ENCODE data around the gene AUTS2.

AUTS2 gene

DNA sequence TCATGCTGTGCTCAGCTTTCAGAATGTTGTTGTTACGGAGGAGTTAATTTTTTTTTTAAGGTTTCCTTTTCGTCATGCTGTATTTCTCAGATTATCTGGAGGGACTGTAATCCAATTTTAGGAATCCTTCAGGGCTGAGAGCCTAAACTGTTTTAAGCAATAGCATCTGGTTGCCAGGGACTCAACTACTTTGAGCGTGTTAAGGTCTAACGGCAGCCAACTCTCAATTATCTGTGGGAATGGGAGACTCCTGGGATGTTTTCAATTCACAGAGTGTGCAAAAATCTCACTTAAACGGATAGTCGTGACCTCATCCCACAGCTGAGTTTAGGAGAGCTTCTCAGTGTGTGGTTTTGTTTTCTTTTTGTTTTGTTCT is 291.7 kb downstream of the AUTS2 start:
- no peak overlapping the region for H3K9ac ChIP-seq (ENCODE audit: low read depth in 1 of 2, low read length in 2 of 2)
- no peaks in the 10 kb centered on the region for H3K36me3 ChIP-seq (ENCODE audit: control insufficient read depth in 2 of 2, insufficient read depth in 2 of 2, low read length in 2 of 2)
- H3K4me3 ChIP-seq (ENCODE audit: low read length in 2 of 2) = no peak overlapping the region
- H3K27me3 ChIP-seq (ENCODE audit: control insufficient read depth in 2 of 2, insufficient read depth in 2 of 2, low read length in 2 of 2) = no peaks in the 10 kb centered on the region
- no peaks in the 10 kb centered on the region for H3K4me1 ChIP-seq (ENCODE audit: control insufficient read depth in 2 of 2, insufficient read depth in 2 of 2, low read length in 2 of 2)
- H3K9me3 ChIP-seq (ENCODE audit: control insufficient read depth in 2 of 2, low read length in 2 of 2) = no peaks in the 10 kb centered on the region
- no peak overlapping the region for H3K27ac ChIP-seq (ENCODE audit: low read depth in 2 of 2, low read length in 2 of 2)

DNA sequence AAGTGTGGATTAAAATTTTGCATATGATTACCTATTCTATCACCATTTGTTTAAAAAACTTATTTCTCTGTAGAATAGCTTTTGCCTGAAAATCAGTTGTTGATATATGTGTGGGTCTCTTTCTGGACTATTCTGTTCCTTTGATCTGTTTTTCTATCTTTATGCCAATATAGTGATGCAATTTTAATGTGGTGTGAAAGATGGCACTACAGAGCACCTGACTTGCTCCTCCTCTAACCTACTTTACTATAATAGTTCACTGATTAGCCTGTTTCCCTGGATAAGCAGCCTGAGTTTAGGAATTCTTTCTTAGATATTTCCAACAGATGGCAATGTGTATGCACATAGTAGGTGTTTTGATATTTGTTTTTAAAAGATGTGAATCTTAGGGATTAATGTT is 294.5 kb downstream of the AUTS2 start:
- Histone ChIP-seq H3K9me3 (ENCODE audit: control insufficient read depth in 2 of 2, low read length in 2 of 2) (no peaks in the 10 kb centered on the region), H3K36me3 (ENCODE audit: control insufficient read depth in 2 of 2, insufficient read depth in 2 of 2, low read length in 2 of 2) (no peaks in the 10 kb centered on the region), H3K9ac (ENCODE audit: low read depth in 1 of 2, low read length in 2 of 2) (no peak overlapping the region), H3K27ac (ENCODE audit: low read depth in 2 of 2, low read length in 2 of 2) (no peak overlapping the region), H3K4me3 (ENCODE audit: low read length in 2 of 2) (no peak overlapping the region), H3K27me3 (ENCODE audit: control insufficient read depth in 2 of 2, insufficient read depth in 2 of 2, low read length in 2 of 2) (no peaks in the 10 kb centered on the region), H3K4me1 (ENCODE audit: control insufficient read depth in 2 of 2, insufficient read depth in 2 of 2, low read length in 2 of 2) (no peaks in the 10 kb centered on the region)

DNA sequence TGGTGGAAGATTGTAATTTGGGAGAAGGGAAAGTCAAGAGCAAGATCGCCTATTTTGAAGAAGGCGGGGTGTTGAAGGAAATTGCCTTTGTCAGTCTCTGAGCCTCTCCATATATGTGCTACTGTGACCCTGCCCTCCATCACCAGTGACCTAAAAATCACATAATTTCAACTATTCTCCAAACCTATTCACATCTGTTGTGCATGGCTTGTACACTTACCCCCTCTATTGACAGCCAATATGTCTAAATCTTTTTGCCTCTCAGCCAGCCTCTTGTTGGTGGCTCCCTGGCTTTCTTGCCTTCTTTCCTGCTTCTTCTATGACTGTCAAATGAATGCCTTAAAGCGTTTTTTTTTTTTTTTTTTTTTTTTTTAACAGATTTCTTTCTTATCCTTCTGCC is 295.6 kb downstream of the AUTS2 start:
- Histone ChIP-seq H3K36me3 (ENCODE audit: control insufficient read depth in 2 of 2, insufficient read depth in 2 of 2, low read length in 2 of 2) (no peaks in the 10 kb centered on the region), H3K9me3 (ENCODE audit: control insufficient read depth in 2 of 2, low read length in 2 of 2) (no peaks in the 10 kb centered on the region), H3K9ac (ENCODE audit: low read depth in 1 of 2, low read length in 2 of 2) (no peak overlapping the region), H3K27me3 (ENCODE audit: control insufficient read depth in 2 of 2, insufficient read depth in 2 of 2, low read length in 2 of 2) (no peaks in the 10 kb centered on the region), H3K4me3 (ENCODE audit: low read length in 2 of 2) (no peak overlapping the region), H3K27ac (ENCODE audit: low read depth in 2 of 2, low read length in 2 of 2) (no peak overlapping the region), H3K4me1 (ENCODE audit: control insufficient read depth in 2 of 2, insufficient read depth in 2 of 2, low read length in 2 of 2) (no peaks in the 10 kb centered on the region)

DNA sequence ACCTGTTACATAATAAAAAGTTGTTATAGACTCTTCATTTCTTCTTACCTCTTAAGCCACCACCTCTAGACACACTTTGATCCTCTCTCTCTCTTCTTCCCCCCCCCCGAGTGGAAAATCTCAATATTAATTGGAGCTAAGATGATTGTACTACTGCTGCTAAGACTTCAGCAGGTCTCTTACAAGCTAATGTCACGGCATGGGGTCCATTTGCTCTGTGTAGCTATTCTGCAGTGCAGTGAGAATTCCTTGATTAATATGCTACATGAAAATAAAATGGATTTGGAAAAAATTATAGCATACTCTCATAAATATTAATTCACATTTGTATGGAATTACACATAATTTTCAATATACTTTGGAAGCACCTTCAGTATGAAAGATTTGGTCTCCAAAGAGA is 297.2 kb downstream of the AUTS2 start:
- H3K36me3 ChIP-seq (ENCODE audit: control insufficient read depth in 2 of 2, insufficient read depth in 2 of 2, low read length in 2 of 2) = no peaks in the 10 kb centered on the region
- H3K9me3 ChIP-seq (ENCODE audit: control insufficient read depth in 2 of 2, low read length in 2 of 2) = no peaks in the 10 kb centered on the region
- peaks cover 0 to under 1% of the 10 kb centered on the region in 2 donors for H3K27me3 ChIP-seq (ENCODE audit: control insufficient read depth in 2 of 2, insufficient read depth in 2 of 2, low read length in 2 of 2)
- no peak overlapping the region for H3K4me3 ChIP-seq (ENCODE audit: low read length in 2 of 2)
- no peak overlapping the region for H3K27ac ChIP-seq (ENCODE audit: low read depth in 2 of 2, low read length in 2 of 2)
- no peaks in the 10 kb centered on the region for H3K4me1 ChIP-seq (ENCODE audit: control insufficient read depth in 2 of 2, insufficient read depth in 2 of 2, low read length in 2 of 2)
- H3K9ac ChIP-seq (ENCODE audit: low read depth in 1 of 2, low read length in 2 of 2) = no peak overlapping the region

DNA sequence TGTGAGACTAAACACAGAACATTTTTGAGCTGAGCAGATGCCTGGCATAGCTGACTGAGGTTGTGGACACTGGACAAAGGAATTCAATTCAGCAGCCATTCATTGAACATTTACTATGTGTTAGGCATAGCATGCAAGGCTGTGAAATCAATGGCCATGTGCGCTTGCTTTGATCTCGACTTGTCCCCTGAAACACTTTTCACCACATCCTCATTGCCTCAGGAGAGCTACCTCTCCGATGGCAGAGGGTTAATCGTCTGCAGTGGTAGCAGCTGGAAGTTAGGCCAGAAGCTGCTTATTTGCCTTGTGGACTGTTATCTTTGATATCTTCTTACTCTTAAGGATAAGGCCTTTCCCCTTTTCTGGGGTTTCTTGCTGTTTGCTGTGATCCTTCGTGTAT is 297.8 kb downstream of the AUTS2 start:
- no peak overlapping the region for H3K9ac ChIP-seq (ENCODE audit: low read depth in 1 of 2, low read length in 2 of 2)
- no peak overlapping the region for H3K27ac ChIP-seq (ENCODE audit: low read depth in 2 of 2, low read length in 2 of 2)
- H3K4me3 ChIP-seq (ENCODE audit: low read length in 2 of 2) = no peak overlapping the region
- no peaks in the 10 kb centered on the region for H3K4me1 ChIP-seq (ENCODE audit: control insufficient read depth in 2 of 2, insufficient read depth in 2 of 2, low read length in 2 of 2)
- no peaks in the 10 kb centered on the region for H3K36me3 ChIP-seq (ENCODE audit: control insufficient read depth in 2 of 2, insufficient read depth in 2 of 2, low read length in 2 of 2)
- peaks cover 0 to 2% of the 10 kb centered on the region in 2 donors for H3K27me3 ChIP-seq (ENCODE audit: control insufficient read depth in 2 of 2, insufficient read depth in 2 of 2, low read length in 2 of 2)
- H3K9me3 ChIP-seq (ENCODE audit: control insufficient read depth in 2 of 2, low read length in 2 of 2) = no peaks in the 10 kb centered on the region

DNA sequence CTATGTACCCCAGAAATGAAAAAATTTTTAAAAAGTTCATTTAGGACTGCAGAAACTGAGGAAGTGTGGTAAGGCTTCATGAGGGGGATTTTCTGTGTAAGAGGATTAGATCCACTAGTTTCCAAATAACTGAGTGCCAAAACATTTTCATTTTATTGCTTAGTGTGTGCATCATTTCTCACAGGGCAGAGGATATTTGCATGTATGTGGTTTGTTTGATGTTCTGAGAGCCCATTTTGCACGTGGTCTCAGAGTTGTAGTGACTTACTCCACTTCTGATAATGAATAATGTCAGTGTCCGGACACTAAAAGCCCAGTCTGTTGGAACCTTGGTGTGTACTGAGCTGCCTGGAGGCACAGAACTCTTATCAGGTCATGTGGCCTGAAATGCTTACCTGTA is 299.9 kb downstream of the AUTS2 start:
- no peaks in the 10 kb centered on the region for H3K36me3 ChIP-seq (ENCODE audit: control insufficient read depth in 2 of 2, insufficient read depth in 2 of 2, low read length in 2 of 2)
- no peak overlapping the region for H3K9ac ChIP-seq (ENCODE audit: low read depth in 1 of 2, low read length in 2 of 2)
- H3K4me3 ChIP-seq (ENCODE audit: low read length in 2 of 2) = no peak overlapping the region
- no peaks in the 10 kb centered on the region for H3K9me3 ChIP-seq (ENCODE audit: control insufficient read depth in 2 of 2, low read length in 2 of 2)
- H3K27ac ChIP-seq (ENCODE audit: low read depth in 2 of 2, low read length in 2 of 2) = no peak overlapping the region
- H3K4me1 ChIP-seq (ENCODE audit: control insufficient read depth in 2 of 2, insufficient read depth in 2 of 2, low read length in 2 of 2) = no peaks in the 10 kb centered on the region
- H3K27me3 ChIP-seq (ENCODE audit: control insufficient read depth in 2 of 2, insufficient read depth in 2 of 2, low read length in 2 of 2) = peaks cover 2 to 3% of the 10 kb centered on the region in 2 donors

DNA sequence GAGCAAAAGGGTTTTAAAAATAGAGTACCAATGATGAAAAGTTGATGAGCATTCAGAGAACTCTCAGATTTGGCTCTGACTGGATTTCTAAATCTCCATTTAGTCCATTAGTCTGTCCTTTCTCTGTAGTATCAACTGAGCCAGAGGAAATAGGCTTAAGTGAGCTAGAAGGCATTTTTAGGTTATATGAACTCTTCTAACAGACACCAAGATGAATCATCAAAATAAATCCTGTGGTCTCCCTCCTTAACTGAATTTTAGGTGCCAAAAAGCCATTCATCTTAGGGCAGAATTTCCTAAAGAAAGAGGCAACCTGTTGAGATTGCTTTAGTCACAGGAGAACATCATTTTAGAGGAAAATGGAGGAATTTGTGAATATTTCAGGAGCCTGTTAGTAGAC is 305.1 kb downstream of the AUTS2 start:
- Histone ChIP-seq H3K4me3 (ENCODE audit: low read length in 2 of 2) (no peak overlapping the region), H3K36me3 (ENCODE audit: control insufficient read depth in 2 of 2, insufficient read depth in 2 of 2, low read length in 2 of 2) (no peaks in the 10 kb centered on the region), H3K27ac (ENCODE audit: low read depth in 2 of 2, low read length in 2 of 2) (no peak overlapping the region), H3K9ac (ENCODE audit: low read depth in 1 of 2, low read length in 2 of 2) (no peak overlapping the region), H3K27me3 (ENCODE audit: control insufficient read depth in 2 of 2, insufficient read depth in 2 of 2, low read length in 2 of 2) (peaks cover 10 to 19% of the 10 kb centered on the region in 2 donors), H3K9me3 (ENCODE audit: control insufficient read depth in 2 of 2, low read length in 2 of 2) (no peaks in the 10 kb centered on the region), H3K4me1 (ENCODE audit: control insufficient read depth in 2 of 2, insufficient read depth in 2 of 2, low read length in 2 of 2) (peaks cover 0 to 2% of the 10 kb centered on the region in 2 donors)

DNA sequence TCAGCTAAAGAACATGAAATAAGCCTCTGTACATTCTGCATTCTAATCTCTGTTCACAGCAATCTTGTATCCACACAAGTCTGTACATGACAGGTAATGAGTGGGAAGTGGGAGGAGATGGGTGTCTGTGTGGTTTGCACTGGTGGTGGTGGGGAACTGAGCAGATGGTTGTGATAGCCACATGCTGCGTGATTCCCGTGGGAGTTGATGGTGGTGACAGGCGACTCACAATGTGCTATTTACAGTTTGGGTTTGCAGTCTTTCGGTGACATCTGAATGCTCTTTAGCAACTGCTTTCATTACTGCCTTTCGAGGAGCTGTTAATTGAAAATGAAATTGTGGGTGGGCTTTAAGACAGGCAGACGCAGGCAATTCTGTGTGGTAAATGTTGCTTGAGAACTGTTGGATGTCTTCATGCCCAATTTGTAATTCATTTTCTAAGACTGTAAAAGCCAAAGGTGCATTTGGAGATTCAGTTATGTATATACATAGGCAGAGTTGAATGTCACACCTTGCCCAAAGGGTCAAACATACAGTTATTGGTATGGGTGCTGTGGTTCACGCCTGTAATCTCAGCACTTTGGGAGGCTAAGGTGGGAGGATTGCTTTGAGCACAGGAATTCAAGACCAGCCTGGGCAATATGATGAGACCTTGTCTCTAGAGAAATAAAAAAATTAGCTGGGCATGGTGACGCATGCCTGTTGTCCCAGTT is 308.2 kb downstream of the AUTS2 start:
- peaks cover 8 to 24% of the 10 kb centered on the region in 2 donors for H3K27me3 ChIP-seq (ENCODE audit: control insufficient read depth in 2 of 2, insufficient read depth in 2 of 2, low read length in 2 of 2)
- no peaks in the 10 kb centered on the region for H3K36me3 ChIP-seq (ENCODE audit: control insufficient read depth in 2 of 2, insufficient read depth in 2 of 2, low read length in 2 of 2)
- H3K4me3 ChIP-seq (ENCODE audit: low read length in 2 of 2) = no peak overlapping the region
- H3K27ac ChIP-seq (ENCODE audit: low read depth in 2 of 2, low read length in 2 of 2) = no peak overlapping the region
- no peak overlapping the region for H3K9ac ChIP-seq (ENCODE audit: low read depth in 1 of 2, low read length in 2 of 2)
- H3K9me3 ChIP-seq (ENCODE audit: control insufficient read depth in 2 of 2, low read length in 2 of 2) = peaks cover 0 to 2% of the 10 kb centered on the region in 2 donors
- peaks cover 0 to 3% of the 10 kb centered on the region in 2 donors for H3K4me1 ChIP-seq (ENCODE audit: control insufficient read depth in 2 of 2, insufficient read depth in 2 of 2, low read length in 2 of 2)

DNA sequence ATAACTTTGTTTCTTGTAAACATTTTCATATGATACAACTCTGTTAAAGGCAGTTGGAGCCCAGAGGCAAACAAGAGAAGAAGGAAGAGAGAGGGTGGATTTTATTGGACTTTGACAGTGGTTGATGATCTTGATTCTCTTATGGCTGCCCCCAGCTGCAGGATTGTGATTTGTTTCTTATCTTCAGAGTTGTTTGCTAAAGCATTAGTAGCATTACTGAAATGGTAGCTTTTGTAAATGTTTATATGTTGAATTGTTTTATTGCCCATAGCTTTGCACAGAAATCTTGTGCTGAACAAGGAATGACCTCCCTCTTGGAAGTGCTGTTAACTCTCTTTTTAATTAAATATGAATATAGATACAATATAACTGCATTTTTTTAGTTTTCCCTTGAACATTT is 309.4 kb downstream of the AUTS2 start:
- Histone ChIP-seq H3K36me3 (ENCODE audit: control insufficient read depth in 2 of 2, insufficient read depth in 2 of 2, low read length in 2 of 2) (no peaks in the 10 kb centered on the region), H3K9me3 (ENCODE audit: control insufficient read depth in 2 of 2, low read length in 2 of 2) (peaks cover 0 to 8% of the 10 kb centered on the region in 2 donors), H3K4me3 (ENCODE audit: low read length in 2 of 2) (no peak overlapping the region), H3K4me1 (ENCODE audit: control insufficient read depth in 2 of 2, insufficient read depth in 2 of 2, low read length in 2 of 2) (peaks cover 0 to 3% of the 10 kb centered on the region in 2 donors), H3K9ac (ENCODE audit: low read depth in 1 of 2, low read length in 2 of 2) (no peak overlapping the region), H3K27ac (ENCODE audit: low read depth in 2 of 2, low read length in 2 of 2) (no peak overlapping the region), H3K27me3 (ENCODE audit: control insufficient read depth in 2 of 2, insufficient read depth in 2 of 2, low read length in 2 of 2) (peaks cover 8 to 24% of the 10 kb centered on the region in 2 donors)

DNA sequence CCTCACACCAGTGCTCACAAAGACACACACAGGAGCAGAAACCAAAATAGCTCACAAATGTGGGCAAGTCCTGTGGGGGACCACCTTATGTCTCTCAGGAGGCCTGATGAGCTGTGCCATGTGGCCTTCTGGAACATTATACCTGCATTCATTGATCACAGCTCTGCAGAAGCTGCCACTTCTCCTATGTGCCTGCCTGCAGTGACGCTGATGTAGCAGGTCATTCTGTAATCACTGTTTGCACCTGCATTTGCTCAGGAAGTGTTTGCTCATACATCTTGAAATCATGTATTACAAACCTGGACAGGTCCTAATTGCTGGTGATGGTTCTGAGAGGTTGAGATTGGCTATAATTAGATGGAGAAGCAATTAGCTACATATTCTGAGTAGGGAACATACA is 310.2 kb downstream of the AUTS2 start:
- H3K9ac ChIP-seq (ENCODE audit: low read depth in 1 of 2, low read length in 2 of 2) = no peak overlapping the region
- H3K27me3 ChIP-seq (ENCODE audit: control insufficient read depth in 2 of 2, insufficient read depth in 2 of 2, low read length in 2 of 2) = peaks cover 8 to 24% of the 10 kb centered on the region in 2 donors
- no peak overlapping the region for H3K4me3 ChIP-seq (ENCODE audit: low read length in 2 of 2)
- no peak overlapping the region for H3K27ac ChIP-seq (ENCODE audit: low read depth in 2 of 2, low read length in 2 of 2)
- no peaks in the 10 kb centered on the region for H3K36me3 ChIP-seq (ENCODE audit: control insufficient read depth in 2 of 2, insufficient read depth in 2 of 2, low read length in 2 of 2)
- peaks cover 0 to 8% of the 10 kb centered on the region in 2 donors for H3K9me3 ChIP-seq (ENCODE audit: control insufficient read depth in 2 of 2, low read length in 2 of 2)
- peaks cover 0 to 3% of the 10 kb centered on the region in 2 donors for H3K4me1 ChIP-seq (ENCODE audit: control insufficient read depth in 2 of 2, insufficient read depth in 2 of 2, low read length in 2 of 2)

Data from mucosa of rectum (tissue), 2 donors.